Stimulated activated CD8-positive, alpha-beta memory T cell treated with anti-CD3 and anti-CD28 coated beads, Interleukin-4, amount 100 ng/mL, for 4 hours (primary cell): Measurements from ENCODE around the gene RMDN2.
A peak's percentile ranks its signal among the peaks of the same experiment; 100 is the strongest.
"Not testable (repeated sequence)": the region's sequence is repeated elsewhere in the genome, so short reads cannot be mapped to it uniquely, and the experiment has no call there.

Experiments used
- DNase-seq, 2 donors: peaks; one replicate each; pipeline ENCODE4 v3.0.0-alpha.2; 2020; ENCODE audit warnings: low read depth in 2 of 2, low spot score in 1 of 2

RMDN2 gene

DNA sequence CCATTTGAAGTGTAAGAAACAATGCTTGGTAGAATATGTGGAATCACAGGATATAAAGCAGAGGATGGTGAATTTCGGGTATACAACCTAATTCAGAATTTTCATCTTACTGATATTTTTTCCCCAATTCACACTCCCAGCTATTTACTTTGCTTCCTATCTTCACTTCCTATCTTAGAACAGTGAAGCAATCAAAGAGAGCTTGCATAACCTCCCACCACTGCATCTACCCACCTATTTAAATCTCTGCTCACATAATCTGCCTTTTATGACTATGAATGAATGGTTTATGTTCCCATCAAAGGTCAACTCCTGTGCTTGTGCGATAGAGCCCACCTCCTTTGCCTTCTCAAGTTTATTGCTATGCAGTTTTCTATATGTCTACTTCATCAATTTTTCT, 3.3 kb downstream of the RMDN2 start:
- no peak for DNase-seq

DNA sequence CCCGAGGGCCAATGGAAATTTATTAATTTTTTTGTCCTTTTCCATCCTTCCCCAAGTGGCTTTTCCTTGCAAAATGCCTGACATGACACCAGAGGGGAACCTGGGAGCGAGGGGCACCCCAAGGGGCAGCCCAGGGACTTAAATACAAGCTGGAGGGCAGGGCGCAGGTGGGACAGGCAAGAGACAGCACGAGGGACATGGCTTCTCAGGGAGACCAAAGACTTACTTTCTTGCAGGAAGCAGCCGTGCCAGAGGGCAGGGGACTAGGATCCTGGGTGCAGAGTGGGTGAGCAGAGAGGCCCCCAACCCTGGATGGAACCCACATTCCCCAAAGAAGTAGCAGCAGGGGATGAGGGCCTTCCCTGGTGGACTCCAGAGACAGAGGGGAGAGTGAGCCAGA, 5.3 kb downstream of the RMDN2 start:
- not testable (repeated sequence) for DNase-seq

DNA sequence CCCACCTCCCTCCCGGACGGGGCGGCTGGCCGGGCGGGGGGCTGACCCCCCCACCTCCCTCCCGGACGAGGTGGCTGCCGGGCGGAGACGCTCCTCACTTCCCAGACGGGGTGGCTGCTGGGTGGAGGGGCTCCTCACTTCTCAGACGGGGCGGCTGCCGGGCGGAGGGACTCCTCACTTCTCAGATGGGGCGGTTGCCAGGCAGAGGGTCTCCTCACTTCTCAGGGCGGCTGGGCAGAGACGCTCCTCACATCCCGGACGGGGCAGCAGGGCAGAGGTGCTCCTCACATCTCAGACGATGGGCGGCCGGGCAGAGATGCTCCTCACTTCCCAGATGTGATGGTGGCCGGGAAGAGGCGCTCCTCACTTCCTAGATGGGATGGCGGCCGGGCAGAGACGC, 7.8 kb downstream of the RMDN2 start:
- DNase-seq = not testable (repeated sequence)

DNA sequence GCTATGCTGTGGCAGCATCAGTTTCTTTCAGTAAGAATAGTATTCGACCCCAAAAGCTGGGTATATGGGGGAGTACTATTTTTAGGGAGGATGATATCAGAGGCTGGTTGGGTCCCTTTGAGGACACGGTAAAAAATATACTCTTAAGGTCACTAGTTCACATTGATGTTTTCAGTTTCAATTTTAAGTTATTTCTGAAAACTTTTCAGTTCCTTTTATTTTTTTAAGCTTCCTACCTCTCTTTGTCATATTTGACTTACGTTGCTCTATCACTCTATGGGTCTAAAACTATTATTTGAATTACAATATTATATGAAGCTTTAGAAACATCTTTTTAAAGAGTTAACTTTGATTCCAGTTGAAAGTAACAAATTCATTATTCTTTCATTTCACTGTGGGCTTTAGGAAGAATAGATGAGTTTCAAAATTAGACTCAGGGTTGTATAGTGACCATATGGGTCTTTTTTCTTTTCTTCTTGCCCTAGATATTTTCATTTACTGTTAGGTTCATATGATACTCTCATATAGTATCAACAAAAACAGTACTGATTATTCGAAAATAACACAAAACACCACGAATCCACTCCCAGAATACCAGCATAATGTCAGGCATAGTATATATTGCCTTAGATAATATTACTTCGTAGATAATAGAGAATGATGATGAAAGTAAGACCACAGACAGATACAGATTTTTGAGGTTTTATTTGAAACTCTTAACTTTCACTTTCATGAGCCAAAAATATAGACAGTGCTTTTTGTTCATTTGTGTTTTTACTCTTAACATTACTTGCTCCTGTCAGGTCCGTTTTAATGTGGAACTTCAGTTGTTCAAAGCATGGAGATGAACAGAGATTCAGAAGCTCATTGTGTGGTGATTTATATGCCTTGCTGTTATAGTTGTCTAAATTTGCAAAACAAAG, 9.8 kb downstream of the RMDN2 start:
- DNase-seq = no peak

DNA sequence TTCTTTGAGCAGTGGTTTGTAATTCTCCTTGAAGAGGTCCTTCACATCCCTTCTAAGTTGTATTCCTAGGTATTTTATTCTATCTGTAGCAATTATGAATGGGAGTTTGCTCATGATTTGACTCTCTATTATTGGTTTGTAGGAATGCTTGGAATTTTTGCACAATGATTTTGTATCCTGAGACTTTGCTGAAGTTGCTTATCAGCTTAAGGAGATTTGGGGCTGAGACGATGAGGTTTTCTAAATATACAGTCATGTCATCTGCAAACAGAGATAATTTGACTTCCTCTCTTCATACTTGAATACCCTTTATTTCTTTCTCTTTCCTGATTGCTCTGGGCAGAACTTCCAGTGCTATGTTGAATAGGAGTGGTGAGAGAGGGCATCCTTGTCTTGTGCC, 12.5 kb downstream of the RMDN2 start:
- not testable (repeated sequence) for DNase-seq

DNA sequence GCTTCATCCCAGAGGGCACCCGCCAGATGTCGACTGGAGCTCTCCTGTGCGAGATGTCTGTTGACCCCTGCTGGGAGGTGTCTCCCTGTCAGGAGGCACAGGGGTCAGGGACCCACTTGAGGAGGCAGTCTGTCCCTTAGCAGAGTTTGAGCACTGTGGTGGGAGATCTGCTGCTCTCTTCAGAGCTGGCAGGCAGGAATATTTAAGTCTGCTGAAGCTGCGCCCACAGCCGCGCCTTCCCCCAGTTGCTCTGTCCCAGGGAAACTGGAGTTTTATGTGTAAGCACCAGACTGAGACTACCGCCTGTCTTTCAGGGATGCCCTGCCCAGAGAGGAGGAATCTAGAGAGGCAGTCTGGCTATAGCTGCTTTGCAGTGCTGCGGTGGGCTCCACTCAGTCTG, 16.2 kb downstream of the RMDN2 start:
- DNase-seq = not testable (repeated sequence)

DNA sequence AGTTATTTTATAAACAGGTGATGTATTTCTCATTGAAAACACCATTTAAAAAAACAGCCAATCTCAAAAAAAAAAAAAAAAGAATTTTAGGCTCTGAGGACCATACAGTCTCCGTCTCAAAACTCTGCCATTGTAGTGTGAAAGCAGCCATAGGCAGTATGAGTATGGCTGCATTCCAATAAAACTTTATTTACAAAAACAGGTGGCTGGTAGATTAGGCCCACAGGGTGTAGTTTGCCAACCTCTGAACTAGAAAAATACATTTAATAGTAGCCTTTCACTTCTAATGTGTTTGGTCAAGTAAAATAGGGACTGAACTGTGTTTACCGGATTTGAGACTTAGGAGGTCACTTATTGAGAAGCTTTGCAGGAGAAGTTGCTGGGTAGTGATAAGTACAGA, 19.2 kb downstream of the RMDN2 start:
- no peak for DNase-seq

DNA sequence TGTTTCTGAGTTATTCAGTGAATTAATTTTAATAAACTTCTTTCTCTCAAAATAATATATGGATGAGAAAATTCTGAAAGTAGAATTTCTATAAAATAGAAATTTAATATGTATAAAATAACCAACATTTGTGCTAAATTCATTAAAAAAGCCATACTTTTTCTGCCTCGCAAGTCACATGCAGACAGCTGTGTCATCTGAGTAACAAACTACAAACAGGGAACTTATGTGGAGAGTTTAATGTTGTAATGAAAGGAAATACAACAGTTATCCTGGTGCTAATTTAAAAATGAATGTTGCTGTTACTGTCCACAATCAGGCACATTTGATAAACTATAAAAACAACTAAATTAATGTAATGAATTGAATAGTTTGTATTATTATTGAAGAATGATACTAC, 22.2 kb downstream of the RMDN2 start:
- DNase-seq = no peak

DNA sequence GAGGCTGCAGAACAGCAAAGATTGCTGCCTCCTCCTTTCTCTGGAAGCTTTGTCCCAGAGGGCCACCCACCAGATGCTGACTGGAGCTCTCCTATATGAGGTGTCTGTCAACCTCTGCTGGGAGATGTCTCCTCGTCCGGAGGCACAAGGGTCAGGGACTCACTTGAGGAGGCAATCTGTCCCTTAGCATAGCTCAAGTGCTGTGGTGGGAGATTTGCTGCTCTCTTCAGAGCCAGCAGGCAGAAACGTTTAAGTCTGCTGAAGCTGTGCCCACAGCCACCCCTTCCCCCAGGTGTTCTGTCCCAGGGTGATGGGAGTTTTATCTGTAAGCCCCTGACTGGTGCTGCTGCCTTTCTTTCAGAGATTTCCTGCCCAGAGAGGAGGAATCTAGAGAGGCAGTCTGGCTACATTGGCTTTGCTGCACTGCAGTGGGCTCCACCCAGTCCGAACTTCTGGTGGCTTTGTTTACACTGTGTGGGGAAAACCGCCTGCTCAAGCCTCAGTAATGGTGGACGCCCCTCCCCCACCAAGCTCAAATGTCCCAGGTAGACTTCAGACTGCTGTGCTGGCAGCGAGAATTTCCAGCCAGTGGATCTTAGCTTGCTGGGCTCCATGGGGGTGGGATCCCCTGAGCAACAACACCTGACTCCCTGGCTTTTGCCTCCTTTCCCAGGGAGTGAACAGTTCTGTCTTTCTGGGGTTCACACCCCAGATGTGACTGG, 37.1 kb downstream of the RMDN2 start:
- DNase-seq = not testable (repeated sequence)

DNA sequence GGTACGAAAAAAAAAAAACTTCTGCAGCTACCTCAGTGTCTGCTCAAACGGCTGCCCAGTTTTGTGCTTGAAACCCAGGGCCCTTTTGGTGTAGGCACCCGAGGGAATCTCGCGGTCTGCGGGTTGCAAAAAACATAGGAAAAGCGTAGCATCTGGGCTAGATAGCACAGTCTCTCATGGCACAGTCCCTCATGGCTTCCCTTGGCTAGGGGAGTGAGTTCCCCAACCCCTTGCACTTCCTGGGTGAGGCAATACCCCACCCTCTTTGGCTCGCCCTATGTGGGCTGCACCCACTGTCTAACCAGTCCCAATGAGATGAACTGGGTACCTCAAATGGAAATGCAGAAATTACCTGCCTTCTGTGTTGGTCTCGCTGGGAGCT, 37.6 kb downstream of the RMDN2 start:
- not testable (repeated sequence) for DNase-seq

DNA sequence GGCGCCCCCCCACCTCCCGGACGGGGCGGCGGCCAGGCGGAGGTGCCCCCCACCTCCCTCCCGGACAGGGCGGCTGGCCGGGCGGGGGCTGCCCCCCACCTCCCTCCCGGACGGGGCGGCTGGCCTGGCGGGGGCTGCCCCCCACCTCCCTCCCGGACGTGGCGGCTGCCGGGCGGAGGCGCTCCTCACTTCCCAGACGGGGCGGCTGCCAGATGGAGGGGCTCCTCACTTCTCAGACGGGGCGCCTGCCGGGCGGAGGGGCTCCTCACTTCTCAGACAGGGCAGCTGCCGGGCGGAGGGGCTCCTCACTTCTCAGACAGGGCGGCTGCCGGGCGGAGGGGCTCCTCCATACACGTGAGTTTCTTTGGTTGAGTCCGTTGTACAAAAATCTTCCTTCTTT, 38.8 kb downstream of the RMDN2 start:
- not testable (repeated sequence) for DNase-seq

DNA sequence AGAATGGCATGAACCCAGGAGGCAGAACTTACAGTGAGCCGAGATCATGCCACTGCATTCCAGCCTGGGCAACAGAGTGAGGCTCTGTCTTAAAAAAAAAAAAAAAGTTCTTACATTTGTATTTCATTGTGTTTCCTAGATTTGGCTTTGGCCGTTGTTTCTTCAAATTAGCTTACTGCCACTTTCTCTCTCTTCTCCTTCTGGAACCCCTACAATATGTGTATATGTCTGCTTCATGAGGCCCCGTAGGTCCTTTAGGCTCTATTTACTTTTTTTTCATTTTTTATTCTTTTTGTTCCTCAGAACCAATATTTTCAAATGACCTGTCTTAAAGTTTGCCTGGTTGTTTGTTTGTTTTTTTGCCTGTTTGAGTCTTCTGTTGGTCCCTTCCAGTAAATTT, 41.2 kb downstream of the RMDN2 start:
- DNase-seq = no peak

DNA sequence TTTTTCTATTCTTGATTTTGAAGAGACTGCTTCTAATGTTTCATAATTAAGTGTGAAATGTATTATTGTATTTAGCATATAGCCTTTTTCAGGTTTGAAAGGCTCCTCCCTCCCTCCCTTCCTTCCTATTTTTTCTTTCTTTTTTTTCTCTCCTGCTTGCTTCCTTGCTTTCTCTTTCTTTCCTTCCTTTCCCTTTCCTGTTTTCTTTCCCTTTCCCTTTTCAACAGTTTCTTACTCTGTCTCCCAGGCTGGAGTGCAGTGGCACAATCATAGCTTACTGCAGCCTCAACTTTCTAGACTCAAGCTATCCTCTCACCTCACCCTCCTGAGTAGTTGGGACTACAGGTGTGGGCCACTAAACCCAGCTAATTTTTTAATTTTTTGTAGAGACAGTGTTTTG, 44.6 kb downstream of the RMDN2 start:
- no peak for DNase-seq

DNA sequence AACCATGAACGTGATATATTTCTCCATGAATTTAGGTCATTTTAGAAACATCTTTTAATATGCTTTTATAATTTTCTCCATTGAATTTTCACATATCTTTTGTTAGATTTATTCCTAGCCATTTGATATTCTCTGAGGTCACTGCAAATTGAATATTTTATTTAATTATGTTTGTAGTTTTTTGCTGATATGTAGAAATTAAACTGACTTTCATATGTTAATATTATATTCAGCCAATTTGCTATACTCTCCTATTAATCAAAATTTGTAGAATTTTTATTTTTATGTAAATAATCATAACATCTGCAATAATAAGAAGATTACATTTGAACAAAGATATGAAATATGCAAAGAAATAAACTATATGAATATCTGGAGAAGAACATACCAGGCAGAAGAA, 46.9 kb downstream of the RMDN2 start:
- no peak for DNase-seq

DNA sequence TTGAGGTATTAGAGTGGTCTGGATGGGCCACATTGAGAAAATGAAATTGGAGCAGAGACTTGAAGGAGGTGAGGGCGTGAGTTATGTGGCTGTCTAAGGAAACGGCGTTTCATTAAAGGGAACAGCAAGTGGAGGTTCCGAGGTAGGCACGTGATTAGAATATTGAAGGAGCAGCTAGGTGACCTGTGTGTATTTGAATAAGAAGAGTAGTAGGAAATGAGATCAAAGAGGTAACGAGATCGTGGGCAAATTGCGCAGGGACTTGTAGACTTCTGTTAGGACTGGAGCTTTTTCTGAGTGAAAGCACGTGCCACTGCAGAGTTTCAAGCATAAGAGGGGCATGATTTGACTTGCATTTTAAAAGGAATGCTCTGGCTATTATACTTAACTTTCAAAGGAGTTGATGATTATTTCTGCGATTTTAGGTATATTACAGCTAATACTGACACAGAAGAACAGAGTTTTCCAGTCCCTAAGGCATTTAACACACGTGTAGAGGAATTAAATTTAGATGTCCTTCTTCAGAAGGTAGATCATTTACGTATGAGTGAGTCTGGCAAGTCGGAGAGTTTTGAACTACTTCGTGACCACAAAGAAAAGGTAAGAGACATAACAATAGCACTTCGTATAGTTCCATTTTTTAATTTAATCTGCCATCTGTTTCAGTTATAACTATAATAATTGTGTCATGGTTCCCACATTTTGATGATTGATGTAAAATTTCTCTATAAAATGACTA, 48.7 kb downstream of the RMDN2 start:
- no peak for DNase-seq

DNA sequence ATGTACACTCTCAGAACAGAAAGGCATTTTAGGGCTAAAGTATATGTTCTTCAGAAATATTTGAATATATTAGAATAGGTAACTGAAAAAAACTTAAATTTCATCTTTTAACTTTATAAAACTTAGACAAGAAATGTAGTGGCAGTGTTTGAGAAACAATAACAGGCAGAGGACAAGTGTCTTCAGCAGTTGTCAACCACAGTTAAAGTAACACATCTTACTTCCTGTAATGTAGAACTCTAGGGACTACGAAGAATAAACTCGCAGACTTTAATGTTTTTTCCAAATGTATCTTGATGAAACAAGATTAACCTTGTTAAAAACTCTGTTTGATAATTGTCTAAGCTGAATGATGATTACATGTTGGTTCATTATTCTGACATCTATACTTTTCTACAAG, 50.7 kb downstream of the RMDN2 start:
- no peak for DNase-seq

DNA sequence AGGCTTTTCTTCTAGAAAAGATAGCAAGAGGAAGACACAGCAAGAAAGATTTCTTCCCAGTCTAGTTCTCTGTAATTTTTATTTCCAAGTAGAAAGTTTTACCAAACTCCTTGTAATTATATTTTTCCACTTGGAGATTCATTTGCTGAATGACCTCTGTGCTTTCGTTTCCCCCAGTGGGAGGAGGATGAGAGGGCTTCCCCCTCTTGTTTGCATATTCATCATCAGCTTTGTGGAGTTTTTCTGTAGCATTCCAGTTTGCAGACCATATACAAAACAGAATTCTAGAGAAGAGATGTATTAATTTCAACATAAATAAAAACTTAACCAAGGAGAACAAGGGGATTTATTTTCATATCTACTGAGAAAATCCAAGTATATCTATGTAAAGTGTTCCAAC, 51.3 kb downstream of the RMDN2 start:
- DNase-seq = no peak

DNA sequence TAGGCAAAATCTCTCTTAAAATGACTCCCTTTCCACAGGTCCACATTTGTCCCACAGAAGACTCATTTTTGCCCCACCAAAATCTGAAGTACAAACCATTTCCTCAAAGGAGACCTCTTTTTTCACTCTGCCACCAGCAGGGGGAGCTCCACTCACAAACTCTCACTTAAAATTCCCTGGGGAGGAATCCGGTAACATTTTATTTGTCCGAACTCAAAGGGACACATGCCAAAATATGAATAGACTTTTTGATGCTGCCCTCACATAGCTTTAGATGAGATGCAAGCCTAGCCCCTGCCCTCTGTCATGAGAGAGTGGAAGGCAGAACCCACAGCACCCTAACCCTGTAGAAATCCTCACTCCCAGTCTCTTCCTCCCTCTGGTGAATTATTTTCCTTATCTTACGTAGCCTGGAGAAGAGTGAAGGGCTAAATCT, 57.1 kb downstream of the RMDN2 start:
- peak; percentile 23 to 33 for DNase-seq

DNA sequence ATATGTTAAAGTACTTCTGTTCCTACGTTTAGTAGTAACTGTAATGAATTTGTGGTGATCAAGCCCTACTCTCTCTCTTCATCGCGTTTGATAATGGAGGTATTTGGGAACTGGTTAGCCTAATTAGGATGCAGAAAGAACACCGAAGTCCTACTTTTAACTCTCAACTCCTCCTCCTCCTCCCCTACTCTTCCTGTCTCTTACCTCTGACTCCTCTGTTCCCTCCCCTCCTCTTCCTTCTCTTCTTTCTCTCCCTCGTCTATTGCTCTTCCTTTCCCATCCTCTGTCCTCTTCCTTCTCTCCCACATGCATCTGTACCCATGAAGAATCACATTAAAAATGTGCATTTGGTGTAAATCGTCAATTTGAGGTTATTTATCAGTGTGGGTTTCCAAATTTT, 57.8 kb downstream of the RMDN2 start:
- DNase-seq = no peak

DNA sequence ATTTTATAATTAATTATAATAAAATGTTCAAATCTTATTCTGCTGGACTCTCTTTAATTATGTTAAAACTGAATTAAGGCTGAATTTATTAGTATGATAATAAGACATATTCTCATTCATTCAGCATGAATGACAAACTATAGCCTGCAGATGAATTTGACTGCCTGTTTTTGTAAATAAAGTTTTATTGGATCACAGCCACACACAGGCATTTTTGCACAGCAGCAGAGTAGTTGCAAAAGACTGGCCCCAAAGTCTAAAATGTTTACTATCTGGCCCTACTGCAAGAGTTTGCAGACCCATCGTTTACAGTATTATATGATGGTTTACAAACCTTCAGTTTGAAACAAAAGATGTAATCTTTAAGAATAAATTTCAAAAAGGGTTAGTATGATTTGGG, 58.6 kb downstream of the RMDN2 start:
- no peak for DNase-seq

DNA sequence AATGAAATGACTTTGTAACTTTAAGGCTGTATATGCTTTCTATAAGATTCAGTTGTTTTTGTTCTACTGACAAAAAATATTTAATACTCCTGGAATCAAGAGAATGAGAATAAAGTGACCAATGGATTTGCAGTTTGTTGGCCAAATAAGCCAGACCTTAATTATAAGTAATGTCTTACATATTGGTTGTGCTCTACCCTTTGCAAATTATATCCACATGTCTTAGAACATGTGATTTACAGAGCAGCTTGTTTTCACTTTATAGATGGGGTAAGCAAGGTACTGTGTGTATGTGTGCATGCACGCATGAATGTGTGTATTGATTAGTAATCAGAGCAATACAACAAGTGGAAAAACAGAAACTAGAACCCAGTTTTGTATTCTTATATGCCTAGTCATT, 59.1 kb downstream of the RMDN2 start:
- no peak for DNase-seq

DNA sequence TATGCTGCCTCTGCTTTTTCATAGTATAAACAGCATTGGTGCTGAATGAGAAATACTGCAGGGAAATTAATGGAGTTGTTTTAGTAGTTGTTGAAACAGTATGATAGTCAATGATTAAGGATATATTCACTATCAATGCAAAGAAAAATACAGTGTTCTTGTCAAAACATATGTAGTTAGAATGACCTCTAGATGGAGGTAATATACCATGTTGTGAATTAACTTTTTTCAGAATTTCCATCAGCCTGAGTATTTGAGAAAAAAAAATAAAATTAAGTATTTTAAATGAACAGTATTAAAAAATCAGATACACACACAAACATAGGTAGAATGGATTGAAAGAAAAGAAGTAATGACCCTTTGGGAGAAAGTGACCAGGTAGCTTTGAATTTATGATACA, 59.5 kb downstream of the RMDN2 start:
- no peak for DNase-seq
